Effector memory CD4-positive, alpha-beta T cell (primary cell): ENCODE results near the gene TTC39A.

Experiments
- DNase-seq, 3 donors: peaks; one replicate each; pipeline ENCODE4 v3.0.0-alpha.2; 2020
- H3K27ac ChIP-seq: 2 replicates; pipeline ENCODE4 v1.7.0; 2013; ENCODE audit warnings: mild to moderate bottlenecking, low read length, moderate library complexity; ENCODE audit not compliant: insufficient read depth, poor library complexity, severe bottlenecking
- H3K27me3 ChIP-seq: replicated peaks from 2 replicates; pipeline ENCODE4 v1.7.0; 2013; ENCODE audit warnings: mild to moderate bottlenecking, low read length; ENCODE audit not compliant: insufficient read depth, control insufficient read depth, poor library complexity, severe bottlenecking
- H3K36me3 ChIP-seq: 2 replicates; pipeline ENCODE4 v1.7.0; 2013; ENCODE audit warnings: mild to moderate bottlenecking, low read length, moderate library complexity; ENCODE audit not compliant: control insufficient read depth, insufficient read depth
- H3K4me1 ChIP-seq: 2 replicates; pipeline ENCODE4 v1.7.0; 2013; ENCODE audit warnings: low read length, mild to moderate bottlenecking; ENCODE audit not compliant: control insufficient read depth, insufficient read depth, poor library complexity, severe bottlenecking
- H3K4me3 ChIP-seq: 2 replicates; pipeline ENCODE4 v1.7.0; 2013; ENCODE audit warnings: low read length, low read depth, mild to moderate bottlenecking; ENCODE audit not compliant: insufficient read depth, poor library complexity, severe bottlenecking
- H3K9me3 ChIP-seq: 2 replicates; pipeline ENCODE4 v1.7.0; 2013; ENCODE audit warnings: mild to moderate bottlenecking, low read length, moderate library complexity; ENCODE audit not compliant: control insufficient read depth

Gene TTC39A

GRCh38 chr1:51349862-51350261 is 19.5 kb upstream of the TTC39A start:
- Histone ChIP-seq H3K4me1 (no peaks in the 10 kb centered on the region), H3K27me3 (no peaks in the 10 kb centered on the region), H3K36me3 (peaks cover 2% of the 10 kb centered on the region), H3K27ac (no peak overlapping the region), H3K4me3 (no peak overlapping the region), H3K9me3 (no peaks in the 10 kb centered on the region)
- DNase-seq = no peak

- DNase-seq = no peak
Measured at GRCh38 chr1:51348147-51348527, 17.8 kb upstream of the TTC39A start.

DNA sequence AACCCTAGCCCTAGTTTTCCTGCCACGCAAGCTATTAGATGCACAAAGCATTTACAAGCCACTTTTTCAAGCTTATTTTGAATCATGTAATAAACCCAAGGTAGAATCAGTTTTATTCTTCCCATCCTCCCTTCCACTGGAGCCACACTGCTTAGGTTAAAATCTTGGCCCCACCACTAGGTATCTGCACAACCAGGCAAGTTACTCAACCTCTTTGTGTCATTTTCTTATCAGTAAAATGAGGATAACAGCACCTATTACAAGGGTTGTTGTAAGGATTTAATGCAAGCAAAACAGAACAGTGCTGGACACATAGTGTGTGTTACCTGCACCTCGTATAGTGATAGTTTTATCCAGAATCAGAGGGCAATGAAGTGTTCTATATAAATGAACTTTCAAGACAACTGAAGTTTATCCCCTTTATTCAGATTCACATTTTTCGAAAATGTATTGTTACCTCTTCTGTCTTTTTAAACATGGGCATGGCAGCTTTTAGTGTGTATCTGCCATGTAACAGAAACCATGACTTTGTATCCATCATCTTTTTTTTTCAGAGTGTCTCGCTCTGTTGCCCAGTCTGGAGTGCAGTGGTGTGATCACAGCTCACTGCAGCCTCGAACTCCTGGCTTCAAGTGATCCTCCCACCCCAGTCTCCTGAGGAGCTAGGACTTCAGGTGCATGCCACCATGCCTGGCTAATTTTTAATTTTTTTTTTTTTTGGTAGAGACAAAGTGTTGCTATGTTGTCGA is 17.2 kb upstream of the TTC39A start:
- H3K9me3 ChIP-seq = no peaks in the 10 kb centered on the region
- no peak for DNase-seq
- H3K27ac ChIP-seq = no peak overlapping the region
- H3K4me1 ChIP-seq = peaks cover 6% of the 10 kb centered on the region
- H3K36me3 ChIP-seq = no peaks in the 10 kb centered on the region
- H3K27me3 ChIP-seq = peaks cover 16% of the 10 kb centered on the region
- no peak overlapping the region for H3K4me3 ChIP-seq

More at GRCh38 chr1:51348147-51348527, 17.8 kb upstream of the TTC39A start:
- H3K27ac ChIP-seq = no peak overlapping the region
- H3K4me1 ChIP-seq = peaks cover 6% of the 10 kb centered on the region
- no peaks in the 10 kb centered on the region for H3K9me3 ChIP-seq
- H3K27me3 ChIP-seq = peaks cover 13% of the 10 kb centered on the region
- no peak overlapping the region for H3K4me3 ChIP-seq
- no peaks in the 10 kb centered on the region for H3K36me3 ChIP-seq

- Histone ChIP-seq H3K4me3 (no peak overlapping the region), H3K9me3 (no peaks in the 10 kb centered on the region), H3K4me1 (peaks cover 6% of the 10 kb centered on the region), H3K36me3 (no peaks in the 10 kb centered on the region), H3K27ac (no peak overlapping the region), H3K27me3 (peaks cover 16% of the 10 kb centered on the region)
- DNase-seq = no peak
Measured at GRCh38 chr1:51346086-51346942, 16.0 kb upstream of the TTC39A start.

DNA sequence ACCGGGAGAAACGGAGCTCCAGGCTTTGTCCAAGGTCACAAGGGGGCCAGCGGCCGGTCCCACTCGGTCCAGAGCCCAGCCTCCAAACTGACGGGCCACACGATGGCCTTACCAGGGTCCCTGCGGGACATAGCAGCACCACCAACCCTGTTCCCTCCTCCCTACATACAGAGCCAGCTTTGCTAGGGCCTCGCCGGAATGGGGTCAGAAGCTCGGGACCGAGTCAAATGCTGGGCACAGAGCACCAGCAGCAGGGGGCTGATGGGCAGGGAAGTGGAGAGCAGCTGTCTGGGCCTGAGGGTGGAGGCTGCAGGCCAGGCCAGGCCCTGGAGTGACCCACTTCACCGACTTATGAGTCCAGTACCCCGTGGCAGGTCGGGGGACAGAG is 14.9 kb upstream of the TTC39A start:
- H3K27me3 ChIP-seq = peaks cover 16% of the 10 kb centered on the region
- DNase-seq = no peak
- peaks cover 6% of the 10 kb centered on the region for H3K4me1 ChIP-seq
- no peaks in the 10 kb centered on the region for H3K36me3 ChIP-seq
- no peak overlapping the region for H3K4me3 ChIP-seq
- H3K27ac ChIP-seq = no peak overlapping the region
- H3K9me3 ChIP-seq = no peaks in the 10 kb centered on the region

GRCh38 chr1:51344602-51345299 is 14.4 kb upstream of the TTC39A start:
- Histone ChIP-seq H3K27ac (no peak overlapping the region), H3K9me3 (no peaks in the 10 kb centered on the region), H3K36me3 (no peaks in the 10 kb centered on the region), H3K4me1 (peaks cover 6% of the 10 kb centered on the region), H3K27me3 (peaks cover 16% of the 10 kb centered on the region), H3K4me3 (no peak overlapping the region)
- no peak for DNase-seq

GRCh38 chr1:51344276-51344601 is 13.9 kb upstream of the TTC39A start:
- H3K27ac ChIP-seq = no peak overlapping the region
- peaks cover 16% of the 10 kb centered on the region for H3K27me3 ChIP-seq
- no peak for DNase-seq
- peaks cover 6% of the 10 kb centered on the region for H3K4me1 ChIP-seq
- H3K9me3 ChIP-seq = no peaks in the 10 kb centered on the region
- no peak overlapping the region for H3K4me3 ChIP-seq
- H3K36me3 ChIP-seq = no peaks in the 10 kb centered on the region

DNA sequence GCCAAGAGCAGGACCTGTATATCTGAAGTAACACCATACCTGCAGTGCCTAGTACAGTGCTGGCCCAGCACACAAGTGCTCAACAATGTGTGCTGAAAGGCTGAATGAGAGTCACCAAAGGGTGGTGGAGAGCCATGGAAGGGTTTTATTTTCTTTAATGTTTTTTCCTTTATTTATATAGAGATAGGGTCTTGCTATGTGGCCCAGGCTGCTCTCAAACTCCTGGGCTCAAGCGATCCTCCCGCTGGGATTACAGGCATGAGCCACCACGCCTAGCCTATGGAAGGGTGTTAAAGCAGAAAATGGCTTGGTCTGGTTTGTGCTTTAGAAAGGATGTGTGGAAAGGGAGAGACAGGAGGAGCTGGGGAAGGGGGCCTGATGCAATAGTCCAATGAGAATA is 13.3 kb upstream of the TTC39A start:
- peaks cover 16% of the 10 kb centered on the region for H3K27me3 ChIP-seq
- no peak for DNase-seq
- H3K27ac ChIP-seq = no peak overlapping the region
- H3K4me1 ChIP-seq = peaks cover 6% of the 10 kb centered on the region
- H3K4me3 ChIP-seq = no peak overlapping the region
- no peaks in the 10 kb centered on the region for H3K36me3 ChIP-seq
- no peaks in the 10 kb centered on the region for H3K9me3 ChIP-seq

DNA sequence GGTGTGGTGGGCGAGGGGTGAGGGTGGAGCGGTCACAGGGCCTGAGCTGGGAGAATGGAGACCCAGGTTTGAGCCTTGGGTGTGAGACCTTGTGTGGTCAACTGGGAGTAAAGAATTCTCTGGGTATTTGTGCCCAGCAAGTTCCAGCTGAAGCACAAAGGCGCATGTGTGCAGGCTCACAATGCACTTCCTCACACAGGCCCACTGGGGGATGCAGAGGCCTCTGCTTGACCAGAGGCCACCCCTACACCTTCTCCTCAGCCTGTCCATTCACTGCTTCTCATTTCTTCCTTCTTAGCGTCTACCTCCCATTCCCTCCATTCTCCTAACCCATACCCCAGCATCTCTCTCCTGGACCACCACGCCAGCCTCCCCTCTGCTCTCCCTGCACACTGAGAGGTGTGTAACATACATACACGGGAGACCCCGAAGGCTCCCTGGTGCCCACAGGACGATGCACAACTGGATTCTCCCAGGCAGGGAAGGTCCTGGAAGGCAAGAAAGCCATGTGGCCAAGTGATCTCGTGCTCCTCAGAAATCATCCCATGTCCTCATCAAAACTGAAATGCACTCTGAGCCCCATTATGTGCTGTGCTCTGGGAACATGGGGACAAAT is 12.3 kb upstream of the TTC39A start:
- no peak overlapping the region for H3K27ac ChIP-seq
- H3K36me3 ChIP-seq = no peaks in the 10 kb centered on the region
- DNase-seq = no peak
- peaks cover 6% of the 10 kb centered on the region for H3K4me1 ChIP-seq
- H3K9me3 ChIP-seq = no peaks in the 10 kb centered on the region
- H3K27me3 ChIP-seq = peaks cover 16% of the 10 kb centered on the region
- H3K4me3 ChIP-seq = no peak overlapping the region
